GM20431 (cell line): ENCODE results near the gene JPH3.

ENCODE experiments used
- in situ Hi-C: fragments of 300-500 bp; cut with MseI, MboI; formaldehyde crosslinking; loops from one replicate; pipeline ENCODE4 v1.15.0; 2020; ENCODE audit warnings: low sequenced_read_pairs; ENCODE audit not compliant: unreplicated experiment

Gene JPH3

GRCh38 chr16:87688876-87689815, 86.8 kb downstream of the JPH3 start:
- in situ Hi-C loops, result no loop called here

GRCh38 chr16:87689956-87690465, 87.7 kb downstream of the JPH3 start:
- in situ Hi-C loops, result no loop called here

GRCh38 chr16:87690911-87691685, 88.8 kb downstream of the JPH3 start:
- in situ Hi-C loops, result no loop called here

- in situ Hi-C loops, result no loop called here
These were observed 89.4 kb downstream of the JPH3 start for GRCh38 chr16:87691686-87692079.

GRCh38 chr16:87692176-87692575, 89.9 kb downstream of the JPH3 start:
- in situ Hi-C loops, result no loop called here

- in situ Hi-C loops, result no loop called here
These were observed 90.4 kb downstream of the JPH3 start for GRCh38 chr16:87692756-87693155.

- in situ Hi-C loops, result no loop called here
These were observed 91.5 kb downstream of the JPH3 start for GRCh38 chr16:87693827-87694226.

- in situ Hi-C loops, result no loop called here
These were observed 92.3 kb downstream of the JPH3 start for GRCh38 chr16:87694441-87695125.

- in situ Hi-C loops, result no loop called here
These were observed 93.2 kb downstream of the JPH3 start for GRCh38 chr16:87695534-87695933.

- in situ Hi-C loops, result no loop called here
These were observed 94.4 kb downstream of the JPH3 start for GRCh38 chr16:87696726-87697125.

- in situ Hi-C loops, result no loop called here
These were observed 94.9 kb downstream of the JPH3 start for GRCh38 chr16:87697256-87697655.

- in situ Hi-C loops, result no loop called here
These were observed 95.5 kb downstream of the JPH3 start for GRCh38 chr16:87697792-87698191.

- in situ Hi-C loops, result no loop called here
These were observed 95.9 kb downstream of the JPH3 start for GRCh38 chr16:87698241-87698640.

GRCh38 chr16:87698676-87699199, 96.4 kb downstream of the JPH3 start:
- in situ Hi-C loops, result no loop called here

- in situ Hi-C loops, result no loop called here
These were observed 98.2 kb downstream of the JPH3 start for GRCh38 chr16:87700406-87701077.

GRCh38 chr16:87701078-87701460, 98.8 kb downstream of the JPH3 start:
- in situ Hi-C loops, result no loop called here

- in situ Hi-C loops, result no loop called here
These were observed 99.2 kb downstream of the JPH3 start for GRCh38 chr16:87701505-87701921.

- in situ Hi-C loops, result no loop called here
These were observed 100.1 kb downstream of the JPH3 start for GRCh38 chr16:87702325-87702811.

- in situ Hi-C loops, result no loop called here
These were observed 100.8 kb downstream of the JPH3 start for GRCh38 chr16:87703071-87703470.
